ENCODE results near the gene LYRM4.

DNA sequence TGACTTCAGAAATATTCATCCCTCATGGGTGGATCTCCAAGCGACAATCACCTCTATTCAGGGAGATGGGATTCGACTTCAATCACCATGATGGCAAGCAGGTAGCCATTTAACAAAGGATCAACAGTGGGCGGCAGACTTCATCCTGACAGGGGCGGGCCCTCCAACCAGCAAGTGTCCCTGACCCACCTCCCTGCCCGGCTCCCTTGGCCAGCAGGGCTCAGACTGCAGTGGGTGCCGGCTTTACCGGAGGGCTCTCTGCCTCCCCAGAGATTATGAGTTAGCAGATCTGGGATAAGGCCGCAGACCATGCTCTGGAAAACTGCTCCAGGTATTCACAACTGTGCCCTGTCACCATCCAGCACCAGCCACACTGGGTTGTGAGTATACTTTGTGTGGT, 136.2 kb downstream of the LYRM4 start:
- TF ChIP-seq, protein P1, sequence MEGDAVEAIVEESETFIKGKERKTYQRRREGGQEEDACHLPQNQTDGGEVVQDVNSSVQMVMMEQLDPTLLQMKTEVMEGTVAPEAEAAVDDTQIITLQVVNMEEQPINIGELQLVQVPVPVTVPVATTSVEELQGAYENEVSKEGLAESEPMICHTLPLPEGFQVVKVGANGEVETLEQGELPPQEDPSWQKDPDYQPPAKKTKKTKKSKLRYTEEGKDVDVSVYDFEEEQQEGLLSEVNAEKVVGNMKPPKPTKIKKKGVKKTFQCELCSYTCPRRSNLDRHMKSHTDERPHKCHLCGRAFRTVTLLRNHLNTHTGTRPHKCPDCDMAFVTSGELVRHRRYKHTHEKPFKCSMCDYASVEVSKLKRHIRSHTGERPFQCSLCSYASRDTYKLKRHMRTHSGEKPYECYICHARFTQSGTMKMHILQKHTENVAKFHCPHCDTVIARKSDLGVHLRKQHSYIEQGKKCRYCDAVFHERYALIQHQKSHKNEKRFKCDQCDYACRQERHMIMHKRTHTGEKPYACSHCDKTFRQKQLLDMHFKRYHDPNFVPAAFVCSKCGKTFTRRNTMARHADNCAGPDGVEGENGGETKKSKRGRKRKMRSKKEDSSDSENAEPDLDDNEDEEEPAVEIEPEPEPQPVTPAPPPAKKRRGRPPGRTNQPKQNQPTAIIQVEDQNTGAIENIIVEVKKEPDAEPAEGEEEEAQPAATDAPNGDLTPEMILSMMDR (conservative IDR thresholded peaks at IDR 0.05 in 1 of 2, IDR thresholded peaks at IDR 0.05 in 1 of 2; ENCODE audit: low read depth in 1 of 2, low read length in 2 of 2) = no peak
- no peak for TF ChIP-seq EZH2 (IDR thresholded peaks at IDR 0.05; ENCODE audit: low read length, missing control alignments)
